K562 (cell line): Measurements from ENCODE around the gene BET1L. TPM values are rescaled to one million over a fixed set of nuclear protein-coding genes. Genes with fewer than 3 reads are reported as not detected.

ENCODE experiments used
- ATAC-seq: fragments of 200-7000 bp; cut with Tn5 transposase; 3 replicates; pipeline ENCODE4 v1.9.1; 2020; ENCODE audit warnings: moderate library complexity
- BruUV-seq: library from RNA; stranded (reverse); fragments of 400-500 nt; replicated peaks from 2 replicates; lab custom pipeline; 2021; lab: Mats Ljungman, UMichigan
- CTCF ChIA-PET: fragments of 300-600 bp; formaldehyde crosslinking; extraction: SDS; loops from one replicate; lab custom pipeline; 2021; ENCODE audit warnings: low intra/inter-chr PET ratio; lab: Yijun Ruan, JAX
- POLR2A ChIA-PET: fragments of 300-600, 350-650 bp; sonication (Branson Sonifier 250); formaldehyde crosslinking; extraction: SDS; loops from one replicate; lab custom pipeline; 2021; ENCODE audit warnings: antibody characterized with exemption, inconsistent platforms; lab: Yijun Ruan, JAX
- DNase-seq, 4 experiments: peaks; one replicate each; pipeline versions ENCODE4 v3.0.0 to v3.0.0-alpha.2; 2011 to 2018; ENCODE audit warnings: low spot score in 3 of 4, mixed read lengths in 3 of 4; ENCODE audit errors: extremely low read depth in 1 of 4
- FAIRE-seq: peaks from 2 replicates; lab custom pipeline; 2011; peaks lifted over from hg19 to GRCh38; lab: Jason Lieb, UNC
- H2AFZ ChIP-seq: 2 replicates; pipeline ENCODE4 v1.6.0; 2011; ENCODE audit warnings: low read depth, low read length, control low read depth, inconsistent platforms
- H3K27ac ChIP-seq: fragments of 200-600 bp; 3 replicates; pipeline ENCODE4 v1.8.0; 2011; ENCODE audit warnings: low read depth, mild to moderate bottlenecking, control low read depth, inconsistent platforms, low read length, moderate library complexity, mixed read lengths; ENCODE audit errors: extremely low read depth
- H3K27me3 ChIP-seq, 2 experiments: fragments of 300-600 bp in 1 of 2; 2 replicates in 1 of 2; 3 replicates in 1 of 2; pipeline versions ENCODE4 v1.6.0 to v1.8.0; 2011; ENCODE audit warnings: inconsistent platforms in 2 of 2, low read length in 2 of 2, mild to moderate bottlenecking in 1 of 2, mixed read lengths in 1 of 2, moderate library complexity in 1 of 2; ENCODE audit not compliant: control insufficient read depth in 2 of 2, insufficient read depth in 2 of 2
- H3K36me3 ChIP-seq: fragments of 300-600 bp; 3 replicates; pipeline ENCODE4 v1.8.0; 2011; ENCODE audit warnings: mild to moderate bottlenecking, low read length, inconsistent platforms; ENCODE audit not compliant: control insufficient read depth, insufficient read depth
- H3K4me1 ChIP-seq, 2 experiments: fragments of 200-600 bp in 1 of 2; replicated peaks in 1 of 2; 2 replicates in 1 of 2; 3 replicates in 1 of 2; pipeline versions ENCODE4 v1.5.1 to v1.8.0; 2011; ENCODE audit warnings: inconsistent platforms in 2 of 2, low read length in 2 of 2, mild to moderate bottlenecking in 1 of 2, mixed read lengths in 1 of 2, moderate library complexity in 1 of 2; ENCODE audit not compliant: control insufficient read depth in 2 of 2, insufficient read depth in 2 of 2
- H3K4me2 ChIP-seq: 2 replicates; pipeline ENCODE4 v1.6.1; 2011; ENCODE audit warnings: low read length, control low read depth, inconsistent platforms, mixed read lengths; ENCODE audit not compliant: insufficient read depth
- H3K4me3 ChIP-seq: fragments of 200-600 bp; sonication (generic), shearing (Covaris generic); 2 replicates; pipeline ENCODE4 v1.5.1; 2016; ENCODE audit warnings: control low read depth, inconsistent platforms
- H3K79me2 ChIP-seq: fragments of 200-600 bp; 3 replicates; pipeline ENCODE4 v1.8.0; 2011; ENCODE audit warnings: low read length, inconsistent platforms; ENCODE audit not compliant: control insufficient read depth, insufficient read depth
- H3K9ac ChIP-seq, 2 experiments: 2 replicates each; pipeline versions ENCODE4 v1.6.0 to v1.6.1; 2011; ENCODE audit warnings: low read depth in 2 of 2, low read length in 2 of 2, control low read depth in 1 of 2, inconsistent platforms in 1 of 2, mild to moderate bottlenecking in 1 of 2, mixed read lengths in 1 of 2; ENCODE audit not compliant: insufficient read depth in 1 of 2
- H3K9me1 ChIP-seq: one replicate; pipeline ENCODE4 v1.6.0; 2011; ENCODE audit warnings: inconsistent platforms, mild to moderate bottlenecking, low read length, moderate library complexity; ENCODE audit not compliant: control insufficient read depth, insufficient read depth
- H3K9me3 ChIP-seq: replicated peaks from 2 replicates; pipeline ENCODE4 v1.5.1; 2011; ENCODE audit warnings: low read depth, low read length, inconsistent platforms; ENCODE audit not compliant: control insufficient read depth, insufficient read depth
- H4K20me1 ChIP-seq: replicated peaks from 2 replicates; pipeline ENCODE4 v1.6.1; 2011; ENCODE audit warnings: low read length, inconsistent platforms, mixed read lengths; ENCODE audit not compliant: control insufficient read depth, insufficient read depth
- ATF7 ChIP-seq: fragments of 450-650 bp; IDR thresholded peaks from 2 replicates; pipeline ENCODE4 v1.7.1; 2014; ENCODE audit warnings: mild to moderate bottlenecking, moderate library complexity
- CHD4 ChIP-seq: fragments of 200-600 bp; sonication (generic); IDR thresholded peaks from 3 replicates; pipeline ENCODE4 v1.6.1; 2012; ENCODE audit warnings: low read depth, mild to moderate bottlenecking, mixed read lengths, low read length, inconsistent platforms; ENCODE audit not compliant: insufficient read depth, insufficient replicate concordance, poor library complexity, severe bottlenecking
- ELF2 ChIP-seq: fragments of 250-450 bp; sonication (Bioruptor Pico); IDR thresholded peaks from 2 replicates; pipeline ENCODE4 v1.5.0; 2021; ENCODE audit warnings: mild to moderate bottlenecking
- ELF4 ChIP-seq: fragments of 450-650 bp; formaldehyde crosslinking; IDR thresholded peaks from 2 replicates; pipeline ENCODE4 v1.4.0; 2022; ENCODE audit warnings: missing genetic modification characterization
- EP300 ChIP-seq: IDR thresholded peaks from 2 replicates; pipeline ENCODE4 v1.6.1; 2012; ENCODE audit warnings: low read length, improper control_type of control experiment
- FOXK2 ChIP-seq, 2 experiments: fragments of 450-650 bp; IDR thresholded peaks in 1 of 2; conservative IDR thresholded peaks in 1 of 2; 2 replicates each; pipeline ENCODE4 v1.6.1; 2016; ENCODE audit warnings: low read depth in 2 of 2, mild to moderate bottlenecking in 1 of 2
- GMEB1 ChIP-seq: fragments of 250-450 bp; sonication (Bioruptor Pico); IDR thresholded peaks from 2 replicates; pipeline ENCODE4 v1.4.0; 2020; ENCODE audit warnings: mild to moderate bottlenecking
- HES1 ChIP-seq: fragments of 450-650 bp; IDR thresholded peaks from 2 replicates; pipeline ENCODE4 v1.6.1; 2016; ENCODE audit warnings: low read depth, mild to moderate bottlenecking, moderate library complexity
- HNRNPL ChIP-seq: fragments of 200-400 bp; formaldehyde crosslinking; IDR thresholded peaks from 2 replicates; pipeline ENCODE4 v1.6.1; 2017; ENCODE audit warnings: low read depth, mild to moderate bottlenecking, low read length
- PHB ChIP-seq: fragments of 250-450 bp; sonication (Bioruptor Pico); IDR thresholded peaks from 2 replicates; pipeline ENCODE4 v1.5.0; 2021
- POLR2H ChIP-seq: IDR thresholded peaks from 2 replicates; pipeline ENCODE4 v1.6.1; 2016; ENCODE audit warnings: missing genetic modification characterization, low read depth, mild to moderate bottlenecking, control low read depth, missing compliant biosample characterization, moderate library complexity
- STAG1 ChIP-seq: sonication (generic); formaldehyde crosslinking; IDR thresholded peaks from 2 replicates; pipeline ENCODE4 v1.5.0; 2020; ENCODE audit warnings: missing genetic modification reagents, borderline replicate concordance
- ZMIZ1 ChIP-seq, 2 experiments: fragments of 150-350 bp in 1 of 2; IDR thresholded peaks; 2 replicates each; pipeline ENCODE4 v1.6.1; 2012 to 2016; ENCODE audit warnings: low read depth in 2 of 2, low read length in 2 of 2, mild to moderate bottlenecking in 1 of 2, moderate library complexity in 1 of 2
- WGBS: fragments of 100-300 bp; shearing (Covaris generic); methylation state at CpG from one replicate; pipeline ENCODE4 v1.1.6; 2016; ENCODE audit warnings: low coverage, mixed read lengths; ENCODE audit not compliant: insufficient coverage; ENCODE audit errors: missing lambda C conversion rate; 5-methylcytosine and 5-hydroxymethylcytosine counted together
- in situ Hi-C: fragments of 300-500 bp; cut with MboI; formaldehyde crosslinking; loops from 4 replicates; pipeline ENCODE4 v1.15.0; 2018; ENCODE audit warnings: inconsistent platforms, mixed read lengths
- intact Hi-C: fragments of 100-400 bp; cut with micrococcal nuclease; formaldehyde crosslinking; loops from 2 replicates; pipeline ENCODE4 v1.14.2; 2022
- polyA plus RNA-seq, 8 experiments: library from polyadenylated mRNA; depleted of rRNA in 4 of 8; stranded (reverse) in 5 of 8; unstranded in 3 of 8; fragments of >200 nt; fragmentation: Nextera tagmentation in 2 of 8; fragmentation: Illumina TruSeq in 1 of 8; extraction: Ambion mirVana in 2 of 8; extraction: Trizol in 1 of 8; gene quantifications; 2 replicates each; pipeline versions ENCODE4 v1.2.1 to v1.2.3, GENCODE V29; 2011 to 2014; ENCODE audit warnings: inconsistent platforms in 1 of 8, missing spikeins in 1 of 8
- total RNA-seq, 7 experiments: library from RNA; depleted of rRNA in 6 of 7; stranded (reverse); fragments of >200 nt in 6 of 7; fragmentation: Illumina TruSeq in 2 of 7; extraction: Trizol in 2 of 7; gene quantifications; 2 replicates each; pipeline versions ENCODE4 v1.2.1 to v1.2.3, GENCODE V29; 2011 to 2021; ENCODE audit warnings: low replicate concordance in 1 of 7
- TF ChIP-seq, protein P1 (sequence below), 2 experiments: fragments of 450-650 bp in 1 of 2; sonication (generic) in 1 of 2; formaldehyde crosslinking; conservative IDR thresholded peaks; 2 replicates each; pipeline versions ENCODE4 v1.4.0 to v1.8.1; 2020 to 2022; ENCODE audit warnings: mild to moderate bottlenecking in 1 of 2, missing genetic modification reagents in 1 of 2

Gene BET1L
- total and polyA plus RNA-seq, 9 of the 15 experiments (the other 6 are each of a cell fraction or from before 2014, with no cell fraction given) = 9.9 to 69.1 (median 19.9) TPM

- ATAC-seq = peak; percentile 86
- WGBS = under 1% methylated on average over 41 of the region's 57 CpGs
- TF ChIP-seq ELF2 (no peak), FOXK2 (conservative IDR thresholded peaks at IDR 0.05 in 1 of 2, IDR thresholded peaks at IDR 0.05 in 1 of 2; ENCODE audit: low read depth in 2 of 2) (no peak), ZMIZ1 (IDR thresholded peaks at IDR 0.05; ENCODE audit: low read depth in 2 of 2, low read length in 2 of 2) (peak in 1 of 2 experiments; percentile 47; a peak in 1 of 4 replicates), CHD4 (no peak), GMEB1 (peak; percentile 89), PHB (CRISPR knock-in tag) (no peak), HES1 (no peak), HNRNPL (0 out of 2 replicates have a peak, but pooled peaks have one; percentile 46), STAG1 (CRISPR knock-in tag) (no peak), EP300 (no peak; the same call in 1 of the 2 replicates), POLR2H (peak; percentile 63), ATF7 (peak; percentile 68), ELF4 (CRISPR knock-in tag) (no peak)
- TF ChIP-seq, protein P1, sequence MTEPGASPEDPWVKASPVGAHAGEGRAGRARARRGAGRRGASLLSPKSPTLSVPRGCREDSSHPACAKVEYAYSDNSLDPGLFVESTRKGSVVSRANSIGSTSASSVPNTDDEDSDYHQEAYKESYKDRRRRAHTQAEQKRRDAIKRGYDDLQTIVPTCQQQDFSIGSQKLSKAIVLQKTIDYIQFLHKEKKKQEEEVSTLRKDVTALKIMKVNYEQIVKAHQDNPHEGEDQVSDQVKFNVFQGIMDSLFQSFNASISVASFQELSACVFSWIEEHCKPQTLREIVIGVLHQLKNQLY (CRISPR knock-in tag; conservative IDR thresholded peaks at IDR 0.05) = no peak
Measured at GRCh38 chr11:208181-208916, 1.1 kb upstream of the BET1L start.

More at GRCh38 chr11:208181-208916, 1.1 kb upstream of the BET1L start:
- peaks cover 38% of the 10 kb centered on the region for H4K20me1 ChIP-seq
- CTCF ChIA-PET = no interaction called here
- peak; percentile 46 for FAIRE-seq
- intact Hi-C loops (no loop called here), in situ Hi-C loops (no loop called here)
- no TSS peak for BruUV-seq
- H3K4me1 ChIP-seq = peaks cover 27 to 58% of the 10 kb centered on the region in 2 experiments; a peak in 4 of 5 replicates
- H3K4me3 ChIP-seq = peak overlapping the region; percentile 96
- DNase-seq = peak; percentile 76 to 91 (median 85)
- H3K9me3 ChIP-seq = no peaks in the 10 kb centered on the region
- peaks cover 77% of the 10 kb centered on the region for H3K36me3 ChIP-seq
- POLR2A ChIA-PET = interaction anchor here (0.8 to 3.1 kb wide), 5 partner anchors 9 to 397 kb away, joined by 3 to 63 read pairs (median 3); no protein-coding TSS in a partner anchor
- peaks cover 72% of the 10 kb centered on the region for H3K79me2 ChIP-seq
- H3K9ac ChIP-seq = peak overlapping the region; percentile 97 to 98
- 0 out of 2 replicates have a peak overlapping the region, but pooled peaks have one; percentile 23 for H2AFZ ChIP-seq
- peak overlapping the region; percentile 93 for H3K27ac ChIP-seq
- peak overlapping the region; percentile 92 for H3K4me2 ChIP-seq
- peaks cover 10% of the 10 kb centered on the region for H3K9me1 ChIP-seq
- no peaks in the 10 kb centered on the region; a peak in 1 of 5 replicates for H3K27me3 ChIP-seq
